Body of pancreas (tissue), 4 donors: ENCODE data around the gene COL5A1. TPM values are rescaled to one million over a fixed set of nuclear protein-coding genes. Genes with fewer than 3 reads are reported as not detected.

Experiments used
- ATAC-seq: fragments of 150-250 bp; one replicate; pipeline ENCODE4 v1.9.1; 2016
- DNase-seq, 4 donors: peaks; one replicate each; pipeline ENCODE4 v3.0.0-alpha.2; 2019
- H3K27ac ChIP-seq, 4 donors: fragments of 200-600 bp; sonication (generic); 1 replicate in 3 of 4; 2 replicates in 1 of 4; pipeline versions ENCODE4 v1.5.1 to v1.6.1; 2016 to 2019; ENCODE audit warnings: mild to moderate bottlenecking in 1 of 4, mixed read lengths in 1 of 4, moderate library complexity in 1 of 4
- H3K27me3 ChIP-seq, 2 donors: fragments of 200-600 bp; sonication (generic); one replicate each; pipeline ENCODE4 v1.6.0; 2016; ENCODE audit warnings: mild to moderate bottlenecking in 1 of 2
- H3K36me3 ChIP-seq, 2 donors: fragments of 200-600 bp; sonication (generic); replicated peaks in 1 of 2; 2 replicates each; pipeline ENCODE4 v1.5.1; 2016; ENCODE audit warnings: low read depth in 2 of 2; ENCODE audit not compliant: insufficient read depth in 1 of 2
- H3K4me1 ChIP-seq: fragments of 200-600 bp; sonication (generic); one replicate; pipeline ENCODE4 v1.6.0; 2016
- H3K4me3 ChIP-seq, 2 donors: fragments of 200-600 bp; sonication (generic); 1 replicate in 1 of 2; 2 replicates in 1 of 2; pipeline ENCODE4 v1.5.1; 2016 to 2019
- H3K9me3 ChIP-seq, 3 donors: fragments of 200-600 bp; sonication (generic); 1 replicate in 2 of 3; 2 replicates in 1 of 3; pipeline ENCODE4 v1.5.1; 2016
- CTCF ChIP-seq, 7 experiments: fragments of 450-650 bp in 4 of 7; fragments of 200-600 bp in 3 of 7; sonication (generic) in 3 of 7; IDR thresholded peaks; one replicate each; pipeline ENCODE4 v1.5.1; 2016 to 2019; ENCODE audit warnings: antibody characterized with exemption in 7 of 7
- POLR2A ChIP-seq, 3 donors: fragments of 450-650 bp; IDR thresholded peaks; one replicate each; pipeline ENCODE4 v1.6.1; 2016; ENCODE audit warnings: antibody characterized with exemption in 3 of 3, mild to moderate bottlenecking in 2 of 3
- WGBS, 2 donors: methylation state at CpG; one replicate each; pipeline ENCODE4 v1.1.5; 2017; 5-methylcytosine and 5-hydroxymethylcytosine counted together
- intact Hi-C: fragments of 100-400 bp; cut with DNase I; formaldehyde crosslinking; loops from one replicate; pipeline ENCODE4 v1.15.1; 2023
- total RNA-seq, 2 donors: library from RNA; depleted of rRNA; stranded (reverse); fragments of >200 nt; gene quantifications; one replicate each; pipeline ENCODE4 v1.1.0, GENCODE V29; 2016

Gene COL5A1
- total RNA-seq, 2 donors from 2014 or later: 7.0 to 14.5 TPM

- Histone ChIP-seq H3K27me3 (no peaks in the 10 kb centered on the region), H3K4me3 (no peak overlapping the region), H3K36me3 (no peaks in the 10 kb centered on the region), H3K27ac (no peak overlapping the region), H3K9me3 (no peaks in the 10 kb centered on the region), H3K4me1 (no peaks in the 10 kb centered on the region)
- no peak for TF ChIP-seq CTCF (IDR thresholded peaks at IDR 0.05)
- no peak for TF ChIP-seq POLR2A (IDR thresholded peaks at IDR 0.05)
- 67 to 70% methylated on average over 23 to 27 of the region's 28 CpGs for WGBS, 2 donors
- intact Hi-C loops: no loop called here
- no peak for ATAC-seq
- peak in 1 of 4 donors; percentile 6 for DNase-seq
Observed at GRCh38 chr9:134863941-134864820, 222.6 kb downstream of the COL5A1 start.

- no peaks in the 10 kb centered on the region for H3K36me3 ChIP-seq
- 65 to 73% methylated on average over 9 to 13 of the region's 13 CpGs for WGBS, 2 donors
- no peaks in the 10 kb centered on the region for H3K4me1 ChIP-seq
- H3K27me3 ChIP-seq: no peaks in the 10 kb centered on the region
- H3K4me3 ChIP-seq: no peak overlapping the region
- ATAC-seq (no peak), DNase-seq (no peak)
- intact Hi-C loops: no loop called here
- TF ChIP-seq POLR2A (IDR thresholded peaks at IDR 0.05) (no peak), CTCF (IDR thresholded peaks at IDR 0.05) (no peak)
- H3K27ac ChIP-seq: no peak overlapping the region
- H3K9me3 ChIP-seq: no peaks in the 10 kb centered on the region
Observed at GRCh38 chr9:134864821-134865190, 223.2 kb downstream of the COL5A1 start.

GRCh38 chr9:134867917-134868750 lies 226.5 kb downstream of the COL5A1 start:
- WGBS, 2 donors: 73 to 82% methylated on average over 14 to 22 of the region's 22 CpGs
- Histone ChIP-seq H3K27me3 (no peaks in the 10 kb centered on the region), H3K9me3 (no peaks in the 10 kb centered on the region), H3K27ac (no peak overlapping the region), H3K4me1 (no peaks in the 10 kb centered on the region), H3K36me3 (no peaks in the 10 kb centered on the region), H3K4me3 (no peak overlapping the region)
- DNase-seq: no peak
- intact Hi-C loops: no loop called here
- TF ChIP-seq POLR2A (IDR thresholded peaks at IDR 0.05) (no peak), CTCF (IDR thresholded peaks at IDR 0.05) (no peak)
- no peak for ATAC-seq

GRCh38 chr9:134868751-134869553 lies 227.3 kb downstream of the COL5A1 start:
- 74 to 78% methylated on average over 24 to 25 of the region's 25 CpGs for WGBS, 2 donors
- DNase-seq (no peak), ATAC-seq (no peak)
- H3K36me3 ChIP-seq: no peaks in the 10 kb centered on the region
- no peak overlapping the region for H3K4me3 ChIP-seq
- no peak for TF ChIP-seq POLR2A (IDR thresholded peaks at IDR 0.05)
- no peak for TF ChIP-seq CTCF (IDR thresholded peaks at IDR 0.05)
- intact Hi-C loops: no loop called here
- H3K9me3 ChIP-seq: no peaks in the 10 kb centered on the region
- no peaks in the 10 kb centered on the region for H3K4me1 ChIP-seq
- H3K27me3 ChIP-seq: no peaks in the 10 kb centered on the region
- no peak overlapping the region for H3K27ac ChIP-seq
